Esophagus muscularis mucosa (tissue), 4 donors: ENCODE measurements around the gene HOXD13. TPM values are rescaled to one million over a fixed set of nuclear protein-coding genes. Genes with fewer than 3 reads are reported as not detected.
A peak's percentile ranks its signal among the peaks of the same experiment; 100 is the strongest.

Experiments
- DNase-seq: peaks from one replicate; pipeline ENCODE4 v3.0.0-alpha.2; 2017; ENCODE audit errors: extremely low spot score
- H3K27ac ChIP-seq, 4 donors: fragments of 200-600 bp; sonication (generic); replicated peaks in 1 of 4; 1 replicate in 3 of 4; 2 replicates in 1 of 4; pipeline ENCODE4 v1.5.1; 2016 to 2019; ENCODE audit warnings: mild to moderate bottlenecking in 1 of 4
- H3K27me3 ChIP-seq, 4 donors: fragments of 200-600 bp; sonication (generic); one replicate each; pipeline versions ENCODE4 v1.5.1 to v1.6.0; 2016 to 2019
- H3K36me3 ChIP-seq, 4 donors: fragments of 200-600 bp; sonication (generic); one replicate each; pipeline ENCODE4 v1.5.1; 2016 to 2019
- H3K4me1 ChIP-seq, 4 donors: fragments of 200-600 bp; sonication (generic); one replicate each; pipeline ENCODE4 v1.5.1; 2016 to 2019
- H3K4me3 ChIP-seq, 4 donors: fragments of 200-600 bp; sonication (generic); 1 replicate in 2 of 4; 2 replicates in 2 of 4; pipeline ENCODE4 v1.5.1; 2016 to 2019; ENCODE audit warnings: mild to moderate bottlenecking in 4 of 4, moderate library complexity in 1 of 4
- H3K9me3 ChIP-seq, 4 donors: fragments of 200-600 bp; sonication (generic); 1 replicate in 3 of 4; 2 replicates in 1 of 4; pipeline ENCODE4 v1.5.1; 2016 to 2019
- CTCF ChIP-seq, 3 experiments: fragments of 200-600 bp in 2 of 3; fragments of 450-650 bp in 1 of 3; sonication (generic) in 2 of 3; IDR thresholded peaks; one replicate each; pipeline ENCODE4 v1.5.1; 2017 to 2019; ENCODE audit warnings: antibody characterized with exemption in 3 of 3, mild to moderate bottlenecking in 2 of 3, moderate library complexity in 1 of 3
- EP300 ChIP-seq: sonication (generic); formaldehyde crosslinking; IDR thresholded peaks from one replicate; pipeline ENCODE4 v1.6.1; 2017; ENCODE audit warnings: antibody characterized with exemption
- POLR2A ChIP-seq: fragments of 450-650 bp; IDR thresholded peaks from one replicate; pipeline ENCODE4 v1.6.1; 2017; ENCODE audit warnings: antibody characterized with exemption, moderate library complexity, mild to moderate bottlenecking, low read depth
- POLR2AphosphoS5 ChIP-seq, 2 donors: sonication (generic); formaldehyde crosslinking; IDR thresholded peaks; one replicate each; pipeline ENCODE4 v1.6.1; 2017; ENCODE audit warnings: antibody characterized with exemption in 2 of 2
- WGBS: methylation state at CpG from one replicate; pipeline ENCODE4 v1.1.5; 2018; 5-methylcytosine and 5-hydroxymethylcytosine counted together
- intact Hi-C: fragments of 100-400 bp; cut with DNase I; formaldehyde crosslinking; loops from one replicate; pipeline ENCODE4 v1.15.1; 2023
- total RNA-seq, 4 donors: library from RNA; depleted of rRNA; stranded (reverse); fragments of >200 nt; gene quantifications; one replicate each; pipeline versions ENCODE4 v1.1.0 to v1.2.1, GENCODE V29; 2016

Gene HOXD13
- total RNA-seq, 4 donors from 2014 or later, result not detected

- intact Hi-C loops, result no loop called here
- TF ChIP-seq EP300, result no peak
- TF ChIP-seq POLR2A, result no peak
- TF ChIP-seq CTCF (IDR thresholded peaks at IDR 0.05), result no peak
- H3K36me3 ChIP-seq, result no peaks in the 10 kb centered on the region
- no peak for DNase-seq
- peaks cover 14 to 100% (median 95%) of the 10 kb centered on the region in 4 donors for H3K27me3 ChIP-seq
- H3K4me1 ChIP-seq, result peaks cover 21 to 43% (median 32%) of the 10 kb centered on the region in 4 donors
- no peak overlapping the region for H3K4me3 ChIP-seq
- 20% methylated on average over 13 of the region's 13 CpGs for WGBS
- no peaks in the 10 kb centered on the region for H3K9me3 ChIP-seq
- no peak overlapping the region for H3K27ac ChIP-seq
Observed at GRCh38 chr2:176120364-176121189, 28.1 kb downstream of the HOXD13 start.

GRCh38 chr2:176121190-176122051 lies 28.9 kb downstream of the HOXD13 start:
- WGBS, result 19% methylated on average over 23 of the region's 53 CpGs
- H3K9me3 ChIP-seq, result no peaks in the 10 kb centered on the region
- no peak overlapping the region for H3K27ac ChIP-seq
- no peaks in the 10 kb centered on the region for H3K36me3 ChIP-seq
- peaks cover 19 to 38% (median 27%) of the 10 kb centered on the region in 4 donors for H3K4me1 ChIP-seq
- DNase-seq, result no peak
- peaks cover 12 to 100% (median 91%) of the 10 kb centered on the region in 4 donors for H3K27me3 ChIP-seq
- peak overlapping the region; percentile 48 to 62 (median 50) for H3K4me3 ChIP-seq
- intact Hi-C loops, result no loop called here
- TF ChIP-seq POLR2AphosphoS5 (IDR thresholded peaks at IDR 0.05), result no peak

DNA sequence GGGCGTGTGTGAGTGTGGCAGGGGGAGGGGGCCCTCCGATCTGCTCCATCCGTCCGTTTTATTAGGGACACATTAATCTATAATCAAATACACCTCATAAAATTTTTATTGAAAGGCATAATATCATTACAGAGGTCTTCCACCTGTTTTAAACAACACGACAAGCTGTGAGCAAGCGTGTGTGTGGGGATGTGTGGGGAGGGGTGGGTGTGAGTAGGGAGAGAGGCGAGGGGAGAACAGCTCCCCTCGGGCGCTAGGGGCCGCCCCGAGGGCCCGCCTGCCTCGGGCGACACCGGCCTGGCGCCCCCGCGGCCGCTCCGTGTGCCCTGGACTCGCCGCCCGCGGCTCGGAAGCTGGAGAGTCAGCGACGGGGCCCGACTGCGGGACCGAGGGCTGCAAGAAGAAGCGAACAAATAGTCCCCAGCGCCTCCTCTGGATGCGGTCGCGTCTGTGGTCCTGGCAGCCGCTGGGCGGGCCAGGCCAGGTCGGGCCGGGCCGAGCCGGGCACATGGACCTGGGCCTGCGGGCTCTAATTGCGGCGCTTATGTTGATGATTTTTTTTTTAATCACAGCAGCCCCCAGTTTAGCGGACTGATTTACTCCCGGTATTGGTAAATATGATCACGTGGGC lies 29.6 kb downstream of the HOXD13 start:
- Histone ChIP-seq H3K36me3 (no peaks in the 10 kb centered on the region), H3K4me3 (peak overlapping the region; percentile 48 to 62 (median 50)), H3K27me3 (peaks cover 10 to 100% (median 87%) of the 10 kb centered on the region in 4 donors), H3K4me1 (peaks cover 16 to 39% (median 28%) of the 10 kb centered on the region in 4 donors), H3K27ac (peak overlapping the region in 1 of 4 donors; percentile 64), H3K9me3 (no peaks in the 10 kb centered on the region)
- WGBS, result 6% methylated on average over 40 of the region's 47 CpGs
- intact Hi-C loops, result no loop called here
- TF ChIP-seq POLR2A (no peak), POLR2AphosphoS5 (IDR thresholded peaks at IDR 0.05) (no peak), CTCF (IDR thresholded peaks at IDR 0.05) (no peak), EP300 (no peak)
- no peak for DNase-seq

- Histone ChIP-seq H3K4me3 (peak within 1 kb of the TSS; percentile 48 to 62 (median 50)), H3K9me3 (no peaks in the 10 kb centered on the region), H3K27ac (peak within 1 kb of the TSS in 3 of 4 donors; percentile 24 to 64 (median 44)), H3K4me1 (peaks cover 16 to 41% (median 28%) of the 10 kb centered on the region in 4 donors), H3K36me3 (no peaks in the 10 kb centered on the region), H3K27me3 (peaks cover 10 to 100% (median 82%) of the 10 kb centered on the region in 4 donors)
- no peak for DNase-seq
- TF ChIP-seq EP300 (no peak), POLR2AphosphoS5 (IDR thresholded peaks at IDR 0.05) (peak; percentile 8 to 9), POLR2A (no peak)
- intact Hi-C loops, result no loop called here
- 1% methylated on average over 21 of the region's 84 CpGs for WGBS
Observed at GRCh38 chr2:176122683-176123410, 30.3 kb downstream of the HOXD13 start, which contains the start of gene HOXD9. Gene HOXD9, plus strand, starts transcription at chr2:176122719. Its CDS starts 50 bp downstream, at chr2:176122769.
